ENCODE measurements around the gene CHMP2A. TPM values are rescaled to one million over a fixed set of nuclear protein-coding genes. Genes with fewer than 3 reads are reported as not detected.

Gene CHMP2A
- total RNA-seq, 2 experiments from 2014 or later, result 72.7 to 101 TPM

DNA sequence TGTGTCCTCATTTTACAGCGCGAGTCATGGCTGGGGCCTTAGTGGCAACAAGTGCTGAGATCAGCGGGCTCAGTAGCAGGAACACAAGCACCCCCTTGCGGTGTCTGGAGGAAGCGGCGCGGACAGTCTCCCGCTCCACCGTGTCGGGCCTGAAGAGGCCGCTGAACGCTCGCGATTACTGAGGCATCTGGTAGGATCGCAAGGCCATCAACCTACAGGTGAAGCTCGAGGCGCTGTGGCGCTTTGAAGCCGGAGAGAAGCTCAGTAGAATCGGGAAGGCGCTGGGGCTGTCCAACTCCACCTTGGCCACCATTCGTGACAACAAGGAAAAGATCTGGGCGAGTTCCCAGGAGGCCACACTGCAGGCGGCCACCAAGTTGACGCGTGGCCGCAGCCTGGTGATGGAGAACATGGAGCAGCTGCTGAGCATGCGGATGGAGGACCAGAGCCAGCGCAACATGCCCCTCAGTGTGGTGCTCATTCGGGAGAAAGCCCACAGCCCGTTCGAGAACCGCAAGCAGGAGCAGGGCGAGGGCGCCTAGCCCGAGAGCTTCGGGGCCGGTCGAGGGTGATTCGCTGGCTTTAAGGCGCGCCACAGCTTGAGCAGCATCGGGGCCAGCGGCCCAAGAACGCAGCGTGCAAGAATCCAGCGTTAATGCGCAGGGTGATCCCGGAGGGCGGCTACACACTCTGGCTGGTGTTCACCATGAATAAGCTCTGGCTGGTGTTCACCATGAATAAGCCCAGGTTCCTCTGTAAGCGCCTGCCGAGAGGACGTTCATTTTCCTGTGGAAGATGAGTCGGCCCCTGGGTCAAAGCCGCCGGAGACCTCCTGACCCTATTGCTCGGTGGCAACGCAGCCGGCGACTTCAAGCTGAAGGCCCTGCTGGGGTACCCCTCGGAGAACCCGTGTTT is 26.6 kb upstream of the CHMP2A start:
- Histone ChIP-seq H3K4me2 (ENCODE audit: low read length) (no peak overlapping the region), H2AFZ (ENCODE audit: low read length) (no peak overlapping the region), H3K4me3 (ENCODE audit: low read depth, low read length, poor library complexity, severe bottlenecking) (no peak overlapping the region), H3K9me3 (ENCODE audit: low read length) (no peaks in the 10 kb centered on the region), H4K20me1 (ENCODE audit: insufficient read depth, low read length) (no peaks in the 10 kb centered on the region), H3K9me2 (ENCODE audit: insufficient read depth, low read length) (no peaks in the 10 kb centered on the region), H3K4me1 (ENCODE audit: insufficient read depth, low read length, poor library complexity, severe bottlenecking) (peaks cover 19% of the 10 kb centered on the region), H3K27ac (ENCODE audit: low read depth, low read length, poor library complexity, severe bottlenecking) (no peak overlapping the region), H3K79me2 (ENCODE audit: insufficient read depth, low read depth, low read length) (no peaks in the 10 kb centered on the region), H3K36me3 (ENCODE audit: insufficient read depth, low read length) (peaks cover 17% of the 10 kb centered on the region)
- ChIA-PET POLR2A (no interaction called here), CTCF (ENCODE audit: unreplicated experiment) (interaction anchor here (0.6 kb wide), 2 partner anchors 20 to 29 kb away, joined by 3 to 4 read pairs; no protein-coding TSS in a partner anchor)
- no peak for TF ChIP-seq EZH2phosphoT487 (IDR thresholded peaks at IDR 0.05; ENCODE audit: borderline replicate concordance, low read depth, low read length)
- TF ChIP-seq, protein P1, sequence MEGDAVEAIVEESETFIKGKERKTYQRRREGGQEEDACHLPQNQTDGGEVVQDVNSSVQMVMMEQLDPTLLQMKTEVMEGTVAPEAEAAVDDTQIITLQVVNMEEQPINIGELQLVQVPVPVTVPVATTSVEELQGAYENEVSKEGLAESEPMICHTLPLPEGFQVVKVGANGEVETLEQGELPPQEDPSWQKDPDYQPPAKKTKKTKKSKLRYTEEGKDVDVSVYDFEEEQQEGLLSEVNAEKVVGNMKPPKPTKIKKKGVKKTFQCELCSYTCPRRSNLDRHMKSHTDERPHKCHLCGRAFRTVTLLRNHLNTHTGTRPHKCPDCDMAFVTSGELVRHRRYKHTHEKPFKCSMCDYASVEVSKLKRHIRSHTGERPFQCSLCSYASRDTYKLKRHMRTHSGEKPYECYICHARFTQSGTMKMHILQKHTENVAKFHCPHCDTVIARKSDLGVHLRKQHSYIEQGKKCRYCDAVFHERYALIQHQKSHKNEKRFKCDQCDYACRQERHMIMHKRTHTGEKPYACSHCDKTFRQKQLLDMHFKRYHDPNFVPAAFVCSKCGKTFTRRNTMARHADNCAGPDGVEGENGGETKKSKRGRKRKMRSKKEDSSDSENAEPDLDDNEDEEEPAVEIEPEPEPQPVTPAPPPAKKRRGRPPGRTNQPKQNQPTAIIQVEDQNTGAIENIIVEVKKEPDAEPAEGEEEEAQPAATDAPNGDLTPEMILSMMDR (conservative IDR thresholded peaks at IDR 0.05; ENCODE audit: low read length), result peak; percentile 67
- no TSS peak for BruUV-seq (replicated peaks)
- DNase-seq (ENCODE audit: low spot score), result peak; percentile 34
- intact Hi-C loops (cut with micrococcal nuclease; ENCODE audit: unreplicated experiment), result no loop called here

DNA sequence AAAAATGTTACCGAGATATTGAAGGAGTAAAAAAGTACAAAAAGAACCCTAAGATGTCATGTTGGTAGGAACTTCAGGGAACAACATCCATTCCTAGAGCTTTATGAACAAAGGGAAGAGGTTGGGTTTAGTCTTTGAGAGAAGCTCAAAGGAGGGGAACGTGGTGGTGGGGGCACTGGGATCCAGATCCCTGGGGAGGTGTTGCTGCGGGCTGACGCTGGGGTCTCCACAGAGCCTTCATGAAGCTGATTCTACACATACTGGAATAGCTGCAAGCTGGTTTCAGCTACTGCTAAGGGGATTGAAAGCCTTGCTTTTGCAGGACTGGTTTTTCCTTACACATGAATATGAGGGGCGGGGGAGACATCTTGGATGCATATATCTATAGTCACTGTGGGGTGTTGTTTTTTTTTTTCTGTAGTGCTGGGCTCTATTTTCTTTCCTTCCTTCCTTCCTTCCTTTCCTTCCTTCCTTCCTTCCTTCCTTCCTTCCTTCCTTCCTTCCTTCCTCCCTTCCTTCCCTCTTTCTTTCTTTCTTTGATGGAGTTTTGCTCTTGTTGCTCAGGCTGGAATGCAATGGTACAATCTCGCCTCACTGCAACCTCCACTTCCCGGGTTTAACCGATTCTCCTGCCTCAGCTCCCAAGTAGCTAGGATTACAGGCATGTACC is 24.7 kb upstream of the CHMP2A start:
- BruUV-seq (replicated peaks), result no TSS peak
- POLR2A ChIA-PET, result interaction anchor here (1.3 to 2.3 kb wide), 2 partner anchors 20 to 59 kb away, joined by 3 to 11 read pairs; partner anchors contain the start of gene ZBTB45
- Histone ChIP-seq H3K4me3 (ENCODE audit: low read depth, low read length, poor library complexity, severe bottlenecking) (no peak overlapping the region), H3K9me3 (ENCODE audit: low read length) (no peaks in the 10 kb centered on the region), H3K79me2 (ENCODE audit: insufficient read depth, low read depth, low read length) (no peaks in the 10 kb centered on the region), H2AFZ (ENCODE audit: low read length) (no peak overlapping the region), H3K9me2 (ENCODE audit: insufficient read depth, low read length) (no peaks in the 10 kb centered on the region), H3K4me1 (ENCODE audit: insufficient read depth, low read length, poor library complexity, severe bottlenecking) (peaks cover 25% of the 10 kb centered on the region), H3K27ac (ENCODE audit: low read depth, low read length, poor library complexity, severe bottlenecking) (no peak overlapping the region), H3K36me3 (ENCODE audit: insufficient read depth, low read length) (peaks cover 17% of the 10 kb centered on the region), H4K20me1 (ENCODE audit: insufficient read depth, low read length) (no peaks in the 10 kb centered on the region), H3K4me2 (ENCODE audit: low read length) (no peak overlapping the region)
- CTCF ChIA-PET (ENCODE audit: unreplicated experiment), result no interaction called here
- no peak for TF ChIP-seq EZH2phosphoT487 (IDR thresholded peaks at IDR 0.05; ENCODE audit: borderline replicate concordance, low read depth, low read length)
- TF ChIP-seq, protein P1 (conservative IDR thresholded peaks at IDR 0.05; ENCODE audit: low read length), result no peak
- intact Hi-C loops (cut with micrococcal nuclease; ENCODE audit: unreplicated experiment), result no loop called here
- no peak for DNase-seq (ENCODE audit: low spot score)

Data from OCI-LY7 (cell line).